Thymus (tissue), 11 donors: ENCODE measurements around the gene ARHGAP23. TPM values are rescaled to one million over a fixed set of nuclear protein-coding genes. Genes with fewer than 3 reads are reported as not detected.

ENCODE experiments used
- DNase-seq, 9 donors: peaks; one replicate each; pipeline ENCODE4 v3.0.0-alpha.2; 2013; ENCODE audit warnings: low spot score in 9 of 9, low read depth in 6 of 9, missing footprints in 1 of 9
- H3K27ac ChIP-seq, 2 donors: one replicate each; pipeline ENCODE4 v1.5.1; 2013; ENCODE audit warnings: control low read depth in 1 of 2, low read depth in 1 of 2, low read length in 1 of 2, mild to moderate bottlenecking in 1 of 2, moderate library complexity in 1 of 2
- H3K27me3 ChIP-seq, 2 donors: one replicate each; pipeline ENCODE4 v1.5.1; 2013; ENCODE audit warnings: low read length in 1 of 2; ENCODE audit not compliant: control insufficient read depth in 2 of 2, insufficient read depth in 1 of 2
- H3K36me3 ChIP-seq, 2 donors: one replicate each; pipeline ENCODE4 v1.5.1; 2013; ENCODE audit warnings: low read length in 1 of 2, mild to moderate bottlenecking in 1 of 2, moderate library complexity in 1 of 2; ENCODE audit not compliant: control insufficient read depth in 2 of 2, insufficient read depth in 2 of 2
- H3K4me1 ChIP-seq, 2 donors: one replicate each; pipeline ENCODE4 v1.5.1; 2013; ENCODE audit warnings: low read length in 2 of 2; ENCODE audit not compliant: control insufficient read depth in 2 of 2, insufficient read depth in 2 of 2
- H3K4me3 ChIP-seq, 2 donors: one replicate each; pipeline ENCODE4 v1.5.1; 2013; ENCODE audit warnings: low read length in 2 of 2, control low read depth in 1 of 2, mild to moderate bottlenecking in 1 of 2
- H3K9me3 ChIP-seq, 2 donors: one replicate each; pipeline ENCODE4 v1.5.1; 2013; ENCODE audit warnings: low read length in 1 of 2, mild to moderate bottlenecking in 1 of 2; ENCODE audit not compliant: control insufficient read depth in 2 of 2, insufficient read depth in 1 of 2
- WGBS: extraction: QIAGEN DNeasy Blood & Tissue Kit; methylation state at CpG from one replicate; pipeline ENCODE4 v1.1.7; 2013; 5-methylcytosine and 5-hydroxymethylcytosine counted together
- polyA plus RNA-seq: library from polyadenylated mRNA; stranded (reverse); fragments of 200-250 nt; gene quantifications from one replicate; pipeline ENCODE4 v1.2.3, GENCODE V29; 2013
- total RNA-seq: library from RNA; stranded (reverse); fragments of 120-200 nt; gene quantifications from one replicate; pipeline ENCODE4 v1.2.4, GENCODE V29; 2013
- donor health status: healthy.

The ARHGAP23 gene
- total and polyA plus RNA-seq, 2 donors: 5.5 to 6.4 TPM

- Histone ChIP-seq H3K27ac (no peak overlapping the region), H3K36me3 (peaks cover 0 to 3% of the 10 kb centered on the region in 2 donors), H3K9me3 (no peaks in the 10 kb centered on the region), H3K4me1 (peaks cover 15 to 54% of the 10 kb centered on the region in 2 donors), H3K4me3 (no peak overlapping the region), H3K27me3 (peaks cover under 1 to 6% of the 10 kb centered on the region in 2 donors)
- DNase-seq: no peak
- WGBS: 54% methylated on average over 2 of the region's 2 CpGs
Measured at GRCh38 chr17:38447502-38448085, 19.3 kb downstream of the ARHGAP23 start.

GRCh38 chr17:38448208-38448771, 20.0 kb downstream of the ARHGAP23 start:
- DNase-seq: no peak
- 96% methylated on average over 9 of the region's 9 CpGs for WGBS
- H3K4me1 ChIP-seq: peaks cover 15 to 56% of the 10 kb centered on the region in 2 donors
- H3K27ac ChIP-seq: no peak overlapping the region
- peaks cover 2 to 13% of the 10 kb centered on the region in 2 donors for H3K27me3 ChIP-seq
- peaks cover 0 to 3% of the 10 kb centered on the region in 2 donors for H3K36me3 ChIP-seq
- no peaks in the 10 kb centered on the region for H3K9me3 ChIP-seq
- H3K4me3 ChIP-seq: no peak overlapping the region

DNA sequence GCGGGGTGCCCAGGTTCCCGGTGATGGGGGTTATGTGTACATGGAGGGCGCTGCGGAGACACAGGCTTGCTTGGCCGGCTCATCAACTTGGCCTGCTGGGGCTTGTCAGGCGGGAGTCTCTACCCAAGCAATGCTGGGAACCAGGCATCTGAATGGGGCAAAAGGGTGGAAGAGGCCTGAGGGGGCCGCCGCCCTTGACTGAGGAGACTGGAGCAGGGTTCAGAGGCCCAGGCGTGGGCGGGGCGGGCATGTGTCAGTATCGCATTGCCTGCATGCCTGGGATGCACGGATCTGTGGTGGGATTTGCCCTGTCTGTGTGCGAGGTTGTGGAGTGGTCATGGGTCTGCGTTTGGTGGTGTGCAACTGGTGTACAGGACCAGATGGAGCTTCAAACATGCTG, 21.1 kb downstream of the ARHGAP23 start:
- DNase-seq: no peak
- 94% methylated on average over 15 of the region's 15 CpGs for WGBS

GRCh38 chr17:38450557-38451029, 22.3 kb downstream of the ARHGAP23 start:
- Histone ChIP-seq H3K27me3 (peaks cover 2 to 26% of the 10 kb centered on the region in 2 donors), H3K9me3 (no peaks in the 10 kb centered on the region), H3K4me1 (peaks cover 16 to 61% of the 10 kb centered on the region in 2 donors), H3K27ac (peak overlapping the region in 1 of 2 donors; percentile 38), H3K4me3 (no peak overlapping the region), H3K36me3 (peaks cover 0 to 3% of the 10 kb centered on the region in 2 donors)
- 91% methylated on average over 6 of the region's 6 CpGs for WGBS
- no peak for DNase-seq

More for the DNA sequence above, 21.1 kb downstream of the ARHGAP23 start:
- peaks cover 2 to 20% of the 10 kb centered on the region in 2 donors for H3K27me3 ChIP-seq
- no peak overlapping the region for H3K27ac ChIP-seq
- H3K4me3 ChIP-seq: no peak overlapping the region
- H3K36me3 ChIP-seq: peaks cover 0 to 3% of the 10 kb centered on the region in 2 donors
- peaks cover 8 to 50% of the 10 kb centered on the region in 2 donors for H3K4me1 ChIP-seq
- H3K9me3 ChIP-seq: no peaks in the 10 kb centered on the region

DNA sequence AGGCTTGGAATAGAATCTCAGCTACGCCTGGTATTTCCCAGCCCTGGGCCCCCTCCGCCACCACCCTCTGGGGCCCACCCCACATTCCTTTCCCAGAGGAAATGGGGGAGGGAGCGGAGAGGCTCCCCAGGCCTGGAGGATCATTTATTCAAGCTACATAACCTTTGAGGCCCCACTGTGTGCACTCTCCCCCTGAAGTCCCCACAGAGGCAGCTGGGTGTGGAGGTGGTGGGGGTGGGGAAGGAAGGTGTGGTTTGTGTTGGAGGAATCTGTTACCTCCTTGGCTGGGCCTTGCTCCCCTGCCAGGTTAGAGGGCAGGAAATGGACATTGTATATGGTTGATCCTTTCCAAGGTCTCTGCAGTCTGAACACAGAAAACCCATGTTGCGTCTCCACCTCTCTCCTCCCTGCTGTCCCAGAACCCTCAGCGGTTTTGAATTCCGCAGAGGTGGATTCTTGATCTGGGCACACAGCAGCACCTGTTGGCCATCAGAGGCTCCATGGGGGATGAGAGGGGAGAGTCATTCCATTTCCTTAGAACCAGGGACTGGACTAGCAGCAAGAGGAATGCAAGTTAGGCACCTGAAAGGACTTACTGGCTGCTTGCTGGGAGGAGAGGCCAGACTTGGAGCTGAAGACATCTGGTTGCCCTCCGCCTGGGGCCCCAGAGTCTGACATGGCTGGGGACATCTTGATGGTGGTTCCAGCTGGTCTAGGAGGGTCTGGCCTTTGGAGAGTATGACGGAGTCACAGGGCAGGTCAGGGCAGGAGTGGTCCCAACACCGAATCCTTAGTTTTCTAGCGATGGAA, 23.0 kb downstream of the ARHGAP23 start:
- Histone ChIP-seq H3K27me3 (peaks cover 2 to 26% of the 10 kb centered on the region in 2 donors), H3K27ac (peak overlapping the region in 1 of 2 donors; percentile 36), H3K4me1 (peaks cover 16 to 66% of the 10 kb centered on the region in 2 donors), H3K9me3 (no peaks in the 10 kb centered on the region), H3K36me3 (peaks cover 0 to 3% of the 10 kb centered on the region in 2 donors), H3K4me3 (no peak overlapping the region)
- 85% methylated on average over 10 of the region's 10 CpGs for WGBS
- no peak for DNase-seq

DNA sequence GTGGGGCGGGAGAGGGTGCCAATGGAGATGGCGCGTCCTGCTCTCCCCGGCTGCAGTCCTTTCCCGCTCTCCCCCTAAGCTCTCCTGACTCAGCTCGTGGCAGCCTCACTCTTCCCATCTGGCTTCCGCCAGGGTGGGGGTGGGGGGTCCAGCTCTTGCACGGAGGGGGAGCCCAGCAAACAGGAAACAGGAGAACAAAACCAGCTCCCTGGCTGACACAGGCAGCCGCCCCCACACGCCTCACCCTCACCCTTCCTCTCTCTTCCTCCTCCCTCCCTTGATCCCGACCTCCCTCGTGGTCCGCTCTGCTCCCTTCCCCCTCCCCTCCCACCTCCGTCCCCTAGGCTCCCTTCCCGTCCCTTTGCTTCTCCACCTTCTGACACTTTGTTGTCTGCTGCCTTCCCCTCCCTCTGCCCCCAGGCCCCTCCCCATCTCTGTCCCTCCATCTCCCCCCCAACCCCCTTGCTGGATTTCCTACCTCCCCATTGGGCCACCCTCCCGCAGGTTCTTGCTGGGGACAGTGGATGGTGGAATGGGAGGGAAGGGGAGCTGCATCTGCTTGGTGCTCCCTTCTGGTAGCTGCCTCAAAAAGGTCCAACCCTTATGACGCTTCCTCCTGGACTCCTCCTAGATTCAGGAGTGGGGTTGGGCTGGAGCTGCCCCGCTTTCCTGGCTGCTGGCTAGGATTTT, 23.7 kb downstream of the ARHGAP23 start:
- Histone ChIP-seq H3K4me1 (peaks cover 16 to 66% of the 10 kb centered on the region in 2 donors), H3K27me3 (peaks cover 2 to 26% of the 10 kb centered on the region in 2 donors), H3K4me3 (no peak overlapping the region), H3K36me3 (peaks cover 0 to 3% of the 10 kb centered on the region in 2 donors), H3K9me3 (no peaks in the 10 kb centered on the region), H3K27ac (no peak overlapping the region)
- WGBS: 56% methylated on average over 18 of the region's 18 CpGs
- no peak for DNase-seq

GRCh38 chr17:38452719-38453118, 24.5 kb downstream of the ARHGAP23 start:
- WGBS: 97% methylated on average over 6 of the region's 6 CpGs
- DNase-seq: no peak
- H3K27ac ChIP-seq: no peak overlapping the region
- peaks cover 0 to 3% of the 10 kb centered on the region in 2 donors for H3K36me3 ChIP-seq
- no peaks in the 10 kb centered on the region for H3K9me3 ChIP-seq
- H3K27me3 ChIP-seq: peaks cover 2 to 26% of the 10 kb centered on the region in 2 donors
- H3K4me3 ChIP-seq: no peak overlapping the region
- H3K4me1 ChIP-seq: peaks cover 16 to 66% of the 10 kb centered on the region in 2 donors

DNA sequence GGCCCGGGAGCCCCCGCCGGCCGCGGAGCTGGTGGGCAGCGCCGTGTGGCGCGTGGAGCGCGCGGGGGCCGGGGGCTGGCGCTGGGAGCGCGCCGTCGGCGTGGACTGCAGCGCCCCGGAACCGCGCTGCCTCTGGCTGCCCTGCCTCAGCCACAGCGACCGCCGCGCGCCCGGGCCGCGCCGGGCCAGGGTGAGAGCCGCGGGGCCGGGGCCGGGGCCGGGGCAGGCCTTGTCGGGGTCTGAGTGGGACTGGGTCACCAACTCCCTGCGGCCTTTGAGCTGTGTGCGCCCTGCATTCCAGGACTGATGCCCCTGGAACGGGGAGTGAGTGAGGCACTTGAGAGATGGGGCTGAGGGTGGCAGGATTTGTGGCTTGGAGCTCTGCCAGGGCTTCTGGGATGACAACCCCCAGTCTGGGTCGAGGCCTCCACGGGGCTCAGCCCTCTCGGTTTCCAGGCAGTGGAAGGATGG, 25.7 kb downstream of the ARHGAP23 start:
- peak overlapping the region in 1 of 2 donors; percentile 52 for H3K4me3 ChIP-seq
- peaks cover 16 to 63% of the 10 kb centered on the region in 2 donors for H3K4me1 ChIP-seq
- WGBS: 5% methylated on average over 44 of the region's 44 CpGs
- H3K36me3 ChIP-seq: peaks cover 1 to 12% of the 10 kb centered on the region in 2 donors
- peaks cover 2 to 26% of the 10 kb centered on the region in 2 donors for H3K27me3 ChIP-seq
- no peak overlapping the region for H3K27ac ChIP-seq
- DNase-seq: no peak
- H3K9me3 ChIP-seq: no peaks in the 10 kb centered on the region
